ENCODE data around the gene RBFA.

GRCh38 chr18:80037300-80037699 is 3.1 kb downstream of the RBFA start:
- no peak for TF ChIP-seq EZH2 (IDR thresholded peaks at IDR 0.05; ENCODE audit: low read depth)
- TF ChIP-seq CTCF (conservative IDR thresholded peaks at IDR 0.05): no peak
